HEK293 (cell line): Measurements from ENCODE around the gene PGA5.
"Not testable (repeated sequence)": the region's sequence is repeated elsewhere in the genome, so short reads cannot be mapped to it uniquely, and the experiment has no call there.

Experiments
- CTCF ChIA-PET: fragments of 350-600 bp; formaldehyde crosslinking; extraction: SDS; loops from one replicate; lab custom pipeline; 2021; ENCODE audit warnings: antibody characterized with exemption; lab: Yijun Ruan, JAX
- POLR2A ChIA-PET: fragments of 300-600 bp; formaldehyde crosslinking; extraction: SDS; loops from one replicate; lab custom pipeline; 2020; ENCODE audit warnings: antibody characterized with exemption, inconsistent platforms; lab: Yijun Ruan, JAX
- H3K27ac ChIP-seq: fragments of 200-500 bp; sonication (Bioruptor generic); 2 replicates; pipeline ENCODE4 v1.5.1; 2014; ENCODE audit warnings: low read depth, low read length, control low read depth, inconsistent platforms; ENCODE audit errors: extremely low read depth
- H3K36me3 ChIP-seq, 2 experiments: fragments of 200-500 bp in 1 of 2; sonication (Bioruptor generic) in 1 of 2; 1 replicate in 1 of 2; 2 replicates in 1 of 2; pipeline ENCODE4 v1.5.1; 2014 to 2017; ENCODE audit warnings: inconsistent platforms in 2 of 2, low read length in 2 of 2; ENCODE audit not compliant: control insufficient read depth in 2 of 2, insufficient read depth in 1 of 2
- H3K4me1 ChIP-seq: fragments of 200-500 bp; sonication (Bioruptor generic); 2 replicates; pipeline ENCODE4 v1.5.1; 2014; ENCODE audit warnings: mild to moderate bottlenecking, low read length, inconsistent platforms; ENCODE audit not compliant: control insufficient read depth, insufficient read depth
- H3K4me3 ChIP-seq: 2 replicates; pipeline ENCODE4 v1.5.1; 2011; ENCODE audit warnings: low read depth, mild to moderate bottlenecking, control low read depth, low read length, moderate library complexity
- H3K9me3 ChIP-seq: fragments of 200-500 bp; sonication (Bioruptor generic); 2 replicates; pipeline ENCODE4 v1.5.1; 2014; ENCODE audit warnings: low read depth, low read length, inconsistent platforms; ENCODE audit not compliant: control insufficient read depth, insufficient read depth

Gene PGA5

DNA sequence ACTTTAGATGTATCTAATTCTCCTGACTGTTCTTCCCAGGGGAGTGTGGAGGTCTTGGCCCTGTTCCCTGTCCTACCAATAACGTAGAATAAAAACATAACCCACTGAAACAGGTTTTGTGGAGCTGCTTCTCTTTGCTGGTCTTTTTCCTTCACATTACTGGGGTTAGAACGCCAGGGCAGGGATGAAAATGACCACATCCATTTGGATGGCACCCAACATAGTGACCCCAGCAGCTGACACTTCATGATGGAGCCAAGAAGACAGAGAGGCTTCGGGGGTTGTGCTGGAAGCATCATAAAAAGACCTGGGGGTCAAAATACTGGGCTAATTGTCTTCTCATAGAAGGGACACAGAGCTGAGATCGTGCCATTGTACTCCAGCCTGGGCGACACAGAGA, 9.4 kb upstream of the PGA5 start:
- CTCF ChIA-PET, H3K9me3 ChIP-seq, H3K36me3 ChIP-seq, H3K27ac ChIP-seq, H3K4me1 ChIP-seq, H3K4me3 ChIP-seq, POLR2A ChIA-PET: not testable (repeated sequence)

DNA sequence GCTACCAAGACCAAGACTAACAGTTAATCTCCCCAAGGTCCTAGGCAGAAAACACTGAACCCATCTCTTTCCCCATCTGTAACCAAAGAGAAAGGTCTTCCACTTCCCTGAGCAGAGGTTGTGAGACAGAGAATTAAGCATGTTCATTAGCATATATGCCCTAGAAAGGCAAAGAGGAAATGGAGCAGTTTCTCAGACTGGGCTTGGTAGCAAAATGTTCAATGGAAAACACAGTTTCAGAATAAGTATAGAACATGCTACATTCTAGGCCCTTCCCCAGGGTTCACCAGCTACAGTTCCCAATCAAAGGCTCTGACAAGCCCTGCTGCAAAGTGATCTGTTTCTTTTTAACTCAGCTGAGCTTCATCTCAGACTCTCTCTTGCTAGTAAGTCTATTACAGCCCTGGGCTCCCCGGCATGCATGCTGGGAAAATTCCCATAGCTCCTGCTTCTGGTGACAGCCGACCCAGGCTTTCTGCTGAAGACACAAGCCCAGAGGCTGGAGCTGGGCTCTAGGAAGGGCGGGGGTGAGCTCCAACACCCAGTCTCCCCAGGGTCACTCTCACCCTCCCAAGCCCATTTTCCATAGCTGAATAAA, 8.3 kb upstream of the PGA5 start:
- CTCF ChIA-PET, POLR2A ChIA-PET, H3K9me3 ChIP-seq, H3K4me3 ChIP-seq, H3K27ac ChIP-seq, H3K36me3 ChIP-seq, H3K4me1 ChIP-seq: not testable (repeated sequence)

GRCh38 chr11:61237130-61237529, 3.8 kb upstream of the PGA5 start:
- CTCF ChIA-PET, H3K4me1 ChIP-seq, H3K36me3 ChIP-seq, H3K9me3 ChIP-seq, H3K27ac ChIP-seq, POLR2A ChIA-PET, H3K4me3 ChIP-seq: not testable (repeated sequence)

DNA sequence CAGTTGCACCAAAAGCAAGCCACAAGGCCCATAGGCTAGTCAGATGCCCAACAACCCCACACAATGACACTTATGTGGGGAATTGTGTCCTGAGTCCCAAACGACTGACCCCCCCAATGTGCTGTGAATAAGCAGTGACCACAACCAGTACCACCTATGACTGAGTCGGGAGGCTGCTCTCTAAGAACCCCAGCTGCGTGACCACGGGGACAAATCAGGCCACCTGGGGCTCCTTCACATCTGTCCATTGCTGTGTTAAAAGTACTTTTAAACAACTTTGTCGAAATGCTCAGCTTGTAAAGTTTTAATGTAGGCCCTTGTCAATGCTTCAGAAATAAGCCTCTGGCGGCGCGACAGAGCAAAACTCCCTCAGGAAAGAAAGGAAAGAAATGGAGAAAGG, 687 bp upstream of the PGA5 start:
- CTCF ChIA-PET, H3K27ac ChIP-seq, POLR2A ChIA-PET, H3K4me3 ChIP-seq, H3K9me3 ChIP-seq, H3K4me1 ChIP-seq, H3K36me3 ChIP-seq: not testable (repeated sequence)

- H3K27ac ChIP-seq, H3K36me3 ChIP-seq, H3K9me3 ChIP-seq, CTCF ChIA-PET, H3K4me3 ChIP-seq, POLR2A ChIA-PET, H3K4me1 ChIP-seq: not testable (repeated sequence)
Measured at GRCh38 chr11:61241526-61241925, 551 bp downstream of the PGA5 start.

GRCh38 chr11:61245284-61245964, 4.4 kb downstream of the PGA5 start:
- POLR2A ChIA-PET, H3K36me3 ChIP-seq, H3K4me1 ChIP-seq, H3K9me3 ChIP-seq, CTCF ChIA-PET, H3K4me3 ChIP-seq, H3K27ac ChIP-seq: not testable (repeated sequence)

DNA sequence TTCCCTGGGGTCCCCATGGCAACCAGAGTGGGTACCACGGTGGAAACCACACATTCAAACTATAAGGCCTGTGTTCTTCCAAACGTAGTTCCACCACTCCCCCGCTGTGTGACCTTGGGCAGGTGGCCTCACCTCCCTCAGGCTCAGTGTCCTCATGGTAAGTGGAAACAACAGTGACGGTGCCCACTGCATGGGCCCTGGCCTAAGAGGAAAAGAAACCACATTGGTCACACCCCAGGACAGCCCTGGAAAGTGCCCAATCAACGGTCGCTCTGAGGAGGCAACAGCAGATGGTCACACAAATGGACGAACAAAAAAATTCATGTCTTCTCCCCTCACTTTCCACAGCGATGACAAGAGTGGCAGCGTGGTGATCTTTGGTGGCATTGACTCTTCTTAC, 7.1 kb downstream of the PGA5 start:
- H3K4me3 ChIP-seq, H3K27ac ChIP-seq, POLR2A ChIA-PET, H3K36me3 ChIP-seq, H3K9me3 ChIP-seq, H3K4me1 ChIP-seq: not testable (repeated sequence)
- CTCF ChIA-PET, result interaction anchor here (1.4 kb wide), 1 partner anchor 137 kb away, joined by 4 read pairs; no protein-coding TSS in a partner anchor

DNA sequence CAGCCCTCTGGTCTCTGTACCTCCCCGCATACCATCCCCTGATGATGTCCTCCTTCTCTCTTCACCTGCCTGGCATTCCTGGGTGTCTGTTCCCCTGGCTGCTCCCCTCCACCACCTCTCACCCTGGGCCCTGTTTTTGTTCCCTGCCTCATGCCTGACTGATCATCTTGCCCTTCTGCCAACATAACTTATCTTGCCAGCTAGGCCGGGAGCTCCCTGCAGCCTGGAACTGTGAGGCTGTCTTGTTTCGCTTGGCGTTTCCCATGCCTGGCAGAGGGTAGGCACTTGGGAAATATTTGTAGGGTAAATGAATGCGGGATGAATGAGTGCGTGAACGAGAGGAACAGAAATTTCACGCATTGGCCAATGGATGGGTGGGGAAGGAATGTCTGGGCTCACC, 8.2 kb downstream of the PGA5 start:
- H3K27ac ChIP-seq, H3K36me3 ChIP-seq, H3K4me3 ChIP-seq, POLR2A ChIA-PET, H3K9me3 ChIP-seq, H3K4me1 ChIP-seq: not testable (repeated sequence)
- CTCF ChIA-PET, result interaction anchor here (1.4 kb wide), 1 partner anchor 136 kb away, joined by 4 read pairs; no protein-coding TSS in a partner anchor

DNA sequence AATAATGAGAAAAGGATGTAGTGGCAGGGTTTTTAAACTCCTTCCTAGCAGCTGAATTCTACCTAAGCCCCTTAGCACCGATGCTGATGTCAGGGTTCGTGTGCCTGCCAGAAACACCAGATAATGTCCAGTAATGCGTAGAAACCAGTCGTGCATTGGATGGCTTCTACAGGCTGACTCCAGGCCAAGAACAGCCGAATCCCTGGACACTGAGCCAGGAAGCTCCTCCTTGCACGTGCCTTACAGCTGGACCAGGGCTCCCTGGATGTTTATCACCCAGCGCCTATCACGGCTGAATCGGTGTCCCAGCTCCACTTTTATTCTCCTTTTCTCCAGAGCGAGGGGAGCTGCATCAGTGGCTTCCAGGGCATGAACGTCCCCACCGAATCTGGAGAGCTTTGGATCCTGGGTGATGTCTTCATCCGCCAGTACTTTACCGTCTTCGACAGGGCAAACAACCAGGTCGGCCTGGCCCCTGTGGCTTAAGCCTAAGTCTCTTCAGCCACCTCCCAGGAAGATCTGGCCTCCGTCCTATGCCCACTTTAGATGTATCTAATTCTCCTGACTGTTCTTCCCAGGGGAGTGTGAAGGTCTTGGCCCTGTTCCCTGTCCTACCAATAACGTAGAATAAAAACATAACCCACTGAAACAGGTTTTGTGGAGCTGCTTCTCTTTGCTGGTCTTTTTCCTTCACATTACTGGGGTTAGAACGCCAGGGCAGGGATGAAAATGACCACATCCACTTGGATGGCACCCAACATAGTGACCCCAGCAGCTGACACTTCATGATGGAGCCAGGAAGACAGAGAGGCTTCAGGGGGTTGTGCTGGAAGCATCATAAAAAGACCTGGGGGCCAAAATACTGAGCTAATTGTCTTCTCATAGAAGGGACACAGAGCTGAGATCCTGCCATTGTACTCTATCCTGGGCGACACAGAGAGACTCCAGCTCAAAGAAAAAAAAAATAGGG, 10.1 kb downstream of the PGA5 start:
- H3K9me3 ChIP-seq, H3K36me3 ChIP-seq, H3K4me1 ChIP-seq, POLR2A ChIA-PET, H3K4me3 ChIP-seq, H3K27ac ChIP-seq: not testable (repeated sequence)
- CTCF ChIA-PET, result interaction anchor here (0.6 to 0.7 kb wide), 2 partner anchors 134 to 445 kb away, joined by 3 read pairs; no protein-coding TSS in a partner anchor
